Activated B cell treated with CpG ODN at 0.5 μM for 24 hours (primary cell): ENCODE measurements around the gene ANKRD61. TPM values are rescaled to one million over a fixed set of nuclear protein-coding genes. Genes with fewer than 3 reads are reported as not detected.
"Not testable (repeated sequence)": the region's sequence is repeated elsewhere in the genome, so short reads cannot be mapped to it uniquely, and the experiment has no call there.

Source experiments
- ATAC-seq: fragments of 200-7000 bp; cut with Tn5 transposase; one replicate; pipeline ENCODE4 v1.10.0; 2021; ENCODE audit warnings: low read depth, mild to moderate bottlenecking, moderate library complexity
- CTCF ChIA-PET: fragments of 350-600 bp; sonication (Branson Sonifier 250); formaldehyde crosslinking; loops from one replicate; lab custom pipeline; 2021; ENCODE audit warnings: antibody characterized with exemption; lab: Charles Lee
- POLR2A ChIA-PET: fragments of 350-600 bp; sonication (Branson Sonifier 250); formaldehyde crosslinking; loops from one replicate; lab custom pipeline; 2021; ENCODE audit warnings: antibody characterized with exemption; lab: Charles Lee
- DNase-seq: peaks from one replicate; pipeline ENCODE4 v3.0.0; 2022
- H3K27ac Mint-ChIP-seq: one replicate; pipeline ENCODE4 v1.8.0; 2020; ENCODE audit warnings: mixed read lengths
- H3K27me3 Mint-ChIP-seq: one replicate; pipeline ENCODE4 v1.8.0; 2021; ENCODE audit warnings: mixed read lengths
- H3K36me3 Mint-ChIP-seq: one replicate; pipeline ENCODE4 v1.8.0; 2021; ENCODE audit warnings: low read depth, mixed read lengths
- H3K4me1 Mint-ChIP-seq: one replicate; pipeline ENCODE4 v1.8.0; 2021; ENCODE audit warnings: mixed read lengths
- H3K4me3 Mint-ChIP-seq: one replicate; pipeline ENCODE4 v1.8.0; 2020; ENCODE audit warnings: mild to moderate bottlenecking, mixed read lengths
- H3K9me3 Mint-ChIP-seq: one replicate; pipeline ENCODE4 v1.8.0; 2020; ENCODE audit warnings: mixed read lengths
- CTCF ChIP-seq: fragments of 200-600 bp; IDR thresholded peaks from one replicate; pipeline ENCODE4 v1.8.0; 2022; ENCODE audit warnings: antibody characterized with exemption, mild to moderate bottlenecking
- intact Hi-C: fragments of 100-400 bp; cut with micrococcal nuclease; formaldehyde crosslinking; loops from one replicate; pipeline ENCODE4 v1.15.1; 2024
- total RNA-seq: library from RNA; stranded (reverse); gene quantifications from 2 replicates; pipeline ENCODE4 v1.2.3, GENCODE V29; 2022

ANKRD61 gene
- not detected in 2 replicates for total RNA-seq

GRCh38 chr7:6030988-6031387, at the start of gene ANKRD61:
Gene ANKRD61 (plus strand): TSS chr7:6031376. CDS start chr7:6031376, 0 bp downstream.
- Mint-ChIP-seq H3K27me3 (no peaks in the 10 kb centered on the region), H3K4me3 (no peak within 1 kb of the TSS), H3K4me1 (peaks cover 16% of the 10 kb centered on the region), H3K36me3 (peaks cover 78% of the 10 kb centered on the region), H3K27ac (no peak within 1 kb of the TSS), H3K9me3 (no peaks in the 10 kb centered on the region)
- CTCF ChIA-PET, result no interaction called here
- POLR2A ChIA-PET, result interaction anchor here (0.5 kb wide), 1 partner anchor 257 kb away, joined by 3 read pairs; no protein-coding TSS in a partner anchor
- DNase-seq (no peak), ATAC-seq (no peak)
- TF ChIP-seq CTCF, result no peak
- intact Hi-C loops, result no loop called here

GRCh38 chr7:5987061-5987460, 44.1 kb upstream of the ANKRD61 start:
- H3K27ac Mint-ChIP-seq, H3K27me3 Mint-ChIP-seq, H3K9me3 Mint-ChIP-seq, H3K4me1 Mint-ChIP-seq, H3K4me3 Mint-ChIP-seq, POLR2A ChIA-PET, CTCF ChIA-PET, intact Hi-C loops, DNase-seq, ATAC-seq: not testable (repeated sequence)
- peaks cover 47% of the 10 kb centered on the region for H3K36me3 Mint-ChIP-seq

GRCh38 chr7:5997210-5997808, 33.9 kb upstream of the ANKRD61 start:
- peak; percentile 35 for TF ChIP-seq CTCF
- H3K4me1 Mint-ChIP-seq, result no peaks in the 10 kb centered on the region
- H3K4me3 Mint-ChIP-seq, result no peak overlapping the region
- intact Hi-C loops, result loop anchor here (1.0 kb wide), 3 partner anchors 109 to 438 kb away; no protein-coding TSS in a partner anchor
- ChIA-PET CTCF (interaction anchor here (0.6 to 4.6 kb wide), 14 partner anchors 10 to 440 kb away, joined by 3 to 53 read pairs (median 4); partner anchors contain the start of genes AIMP2 and PMS2), POLR2A (interaction anchor here (0.6 to 1.3 kb wide), 5 partner anchors 54 to 600 kb away, joined by 4 to 5 read pairs (median 4); no protein-coding TSS in a partner anchor)
- ATAC-seq (peak; percentile 71), DNase-seq (no peak)
- H3K27me3 Mint-ChIP-seq, result no peaks in the 10 kb centered on the region
- no peak overlapping the region for H3K27ac Mint-ChIP-seq
- no peaks in the 10 kb centered on the region for H3K9me3 Mint-ChIP-seq
- H3K36me3 Mint-ChIP-seq, result peaks cover 48% of the 10 kb centered on the region

GRCh38 chr7:6007386-6007785, 23.8 kb upstream of the ANKRD61 start:
- no peak for DNase-seq
- Mint-ChIP-seq H3K27ac (peak overlapping the region; percentile 18), H3K27me3 (no peaks in the 10 kb centered on the region), H3K4me3 (peak overlapping the region; percentile 46), H3K4me1 (peaks cover 28% of the 10 kb centered on the region), H3K36me3 (peaks cover 25% of the 10 kb centered on the region), H3K9me3 (no peaks in the 10 kb centered on the region)
- ChIA-PET POLR2A (interaction anchor here (0.6 kb wide), 1 partner anchor 12 kb away, joined by 8 read pairs; no protein-coding TSS in a partner anchor), CTCF (interaction anchor here (1.0 to 1.2 kb wide), 2 partner anchors 10 to 343 kb away, joined by 6 read pairs; no protein-coding TSS in a partner anchor)
- intact Hi-C loops, result no loop called here
- TF ChIP-seq CTCF, result no peak
- ATAC-seq, result no peak

- Mint-ChIP-seq H3K4me3 (peak overlapping the region; percentile 92), H3K4me1 (peaks cover 34% of the 10 kb centered on the region), H3K36me3 (peaks cover 29% of the 10 kb centered on the region), H3K27ac (peak overlapping the region; percentile 18)
- CTCF ChIA-PET, result interaction anchor here (0.7 to 1.7 kb wide), 5 partner anchors 10 to 455 kb away, joined by 3 to 9 read pairs (median 6); no protein-coding TSS in a partner anchor
- H3K9me3 Mint-ChIP-seq, H3K27me3 Mint-ChIP-seq, DNase-seq, intact Hi-C loops, ATAC-seq: not testable (repeated sequence)
- POLR2A ChIA-PET, result interaction anchor here (1.0 to 2.3 kb wide), 4 partner anchors 19 to 440 kb away, joined by 4 to 12 read pairs (median 8); partner anchors contain the start of gene DAGLB
These were observed 23.2 kb upstream of the ANKRD61 start for GRCh38 chr7:6007835-6008590.
